IPS-NIHi7 (cell line): Measurements from ENCODE around the gene MAD1L1.
"Not testable (repeated sequence)": the region's sequence is repeated elsewhere in the genome, so short reads cannot be mapped to it uniquely, and the experiment has no call there.

Source experiments
- DNase-seq: peaks from one replicate; pipeline ENCODE4 v3.0.0; 2012; ENCODE audit warnings: mixed read lengths; ENCODE audit errors: extremely low spot score

The MAD1L1 gene

GRCh38 chr7:2175514-2175913, 57.2 kb downstream of the MAD1L1 start:
- no peak for DNase-seq

- no peak for DNase-seq
These were observed 57.7 kb downstream of the MAD1L1 start for GRCh38 chr7:2175091-2175490.

- DNase-seq = no peak
These were observed 59.4 kb downstream of the MAD1L1 start for GRCh38 chr7:2173189-2173827.

- DNase-seq = no peak
These were observed 60.2 kb downstream of the MAD1L1 start for GRCh38 chr7:2172311-2173188.

GRCh38 chr7:2171855-2172254, 60.9 kb downstream of the MAD1L1 start:
- DNase-seq = no peak

GRCh38 chr7:2170576-2171521, 61.9 kb downstream of the MAD1L1 start:
- DNase-seq = no peak

- no peak for DNase-seq
These were observed 62.7 kb downstream of the MAD1L1 start for GRCh38 chr7:2169923-2170575.

GRCh38 chr7:2168615-2169311, 64.0 kb downstream of the MAD1L1 start:
- no peak for DNase-seq

GRCh38 chr7:2166625-2167280, 66.0 kb downstream of the MAD1L1 start:
- DNase-seq = peak; percentile 8

GRCh38 chr7:2165610-2166594, 66.8 kb downstream of the MAD1L1 start:
- DNase-seq = no peak

GRCh38 chr7:2165239-2165609, 67.5 kb downstream of the MAD1L1 start:
- no peak for DNase-seq

GRCh38 chr7:2164646-2165045, 68.1 kb downstream of the MAD1L1 start:
- no peak for DNase-seq

- no peak for DNase-seq
These were observed 68.9 kb downstream of the MAD1L1 start for GRCh38 chr7:2163600-2164555.

- DNase-seq = no peak
These were observed 69.8 kb downstream of the MAD1L1 start for GRCh38 chr7:2162959-2163358.

GRCh38 chr7:2162004-2162902, 70.5 kb downstream of the MAD1L1 start:
- not testable (repeated sequence) for DNase-seq

GRCh38 chr7:2159176-2159520, 73.6 kb downstream of the MAD1L1 start:
- DNase-seq = peak; percentile 55
